ENCODE results near the gene PDZRN4.

- TF ChIP-seq POLR2A (IDR thresholded peaks at IDR 0.05) (no peak), CTCF (IDR thresholded peaks at IDR 0.05) (no peak), POLR2AphosphoS5 (IDR thresholded peaks at IDR 0.05) (no peak), EP300 (IDR thresholded peaks at IDR 0.05) (no peak)
Measured at GRCh38 chr12:41250748-41251147, 62.6 kb downstream of the PDZRN4 start.

All from suprapubic skin (tissue), 4 donors.